Common myeloid progenitor, CD34-positive (primary cell): ENCODE measurements around the gene CAMTA1.

Experiments used
- CTCF ChIA-PET: fragments of 350-600 bp; sonication (Branson Sonifier 250); formaldehyde crosslinking; loops from one replicate; lab custom pipeline; 2021; ENCODE audit warnings: antibody characterized with exemption; lab: Charles Lee
- POLR2A ChIA-PET: fragments of 350-600 bp; sonication (Branson Sonifier 250); formaldehyde crosslinking; loops from one replicate; lab custom pipeline; 2021; ENCODE audit warnings: antibody characterized with exemption; lab: Charles Lee
- DNase-seq, 3 donors: peaks; one replicate each; pipeline versions ENCODE4 v3.0.0 to v3.0.0-alpha.2; 2013
- H3K27ac ChIP-seq, 2 experiments: 1 replicate in 1 of 2; 2 replicates in 1 of 2; pipeline ENCODE4 v1.7.0; 2013; ENCODE audit warnings: inconsistent platforms in 2 of 2, low read length in 2 of 2, mild to moderate bottlenecking in 2 of 2, low read depth in 1 of 2, moderate library complexity in 1 of 2; ENCODE audit not compliant: severe bottlenecking in 2 of 2, insufficient read depth in 1 of 2, poor library complexity in 1 of 2
- H3K27me3 ChIP-seq, 5 experiments: replicated peaks in 2 of 5; 1 replicate in 3 of 5; 2 replicates in 2 of 5; pipeline versions ENCODE4 v1.6.1 to v1.7.0; 2013; ENCODE audit warnings: low read length in 4 of 5, mild to moderate bottlenecking in 2 of 5, moderate library complexity in 2 of 5, inconsistent platforms in 1 of 5; ENCODE audit not compliant: insufficient read depth in 5 of 5, control insufficient read depth in 4 of 5
- H3K36me3 ChIP-seq, 4 experiments: 1 replicate in 2 of 4; 2 replicates in 2 of 4; pipeline versions ENCODE4 v1.6.1 to v1.7.0; 2013; ENCODE audit warnings: low read length in 3 of 4, control low read depth in 1 of 4, mild to moderate bottlenecking in 1 of 4; ENCODE audit not compliant: control insufficient read depth in 4 of 4, insufficient read depth in 4 of 4
- H3K4me1 ChIP-seq, 4 experiments: 1 replicate in 3 of 4; 2 replicates in 1 of 4; pipeline versions ENCODE4 v1.6.1 to v1.7.1; 2013; ENCODE audit warnings: low read length in 3 of 4, mild to moderate bottlenecking in 3 of 4, control low read depth in 1 of 4, inconsistent platforms in 1 of 4, moderate library complexity in 1 of 4; ENCODE audit not compliant: control insufficient read depth in 4 of 4, insufficient read depth in 4 of 4; ENCODE audit errors: control extremely low read depth in 1 of 4
- H3K4me3 ChIP-seq, 7 experiments: 1 replicate in 4 of 7; 2 replicates in 3 of 7; pipeline versions ENCODE4 v1.5.1 to v1.7.0; 2013; ENCODE audit warnings: mild to moderate bottlenecking in 7 of 7, low read length in 6 of 7, moderate library complexity in 6 of 7, inconsistent platforms in 2 of 7, low read depth in 2 of 7, control low read depth in 1 of 7; ENCODE audit not compliant: insufficient read depth in 4 of 7, control insufficient read depth in 1 of 7; ENCODE audit errors: extremely low read depth in 1 of 7
- H3K9me3 ChIP-seq, 5 experiments: 1 replicate in 4 of 5; 2 replicates in 1 of 5; pipeline versions ENCODE4 v1.6.1 to v1.7.1; 2013; ENCODE audit warnings: low read length in 4 of 5, mild to moderate bottlenecking in 2 of 5, inconsistent platforms in 1 of 5, low read depth in 1 of 5, moderate library complexity in 1 of 5; ENCODE audit not compliant: control insufficient read depth in 4 of 5, insufficient read depth in 2 of 5; ENCODE audit errors: control extremely low read depth in 1 of 5
- WGBS: methylation state at CpG from one replicate; pipeline ENCODE4 v1.1.5; 2013; ENCODE audit not compliant: insufficient coverage; 5-methylcytosine and 5-hydroxymethylcytosine counted together

CAMTA1 gene

GRCh38 chr1:7659514-7659913, 874.3 kb downstream of the CAMTA1 start:
- Histone ChIP-seq H3K27me3 (peaks cover 0 to 2% (median 0%) of the 10 kb centered on the region in 5 experiments), H3K9me3 (no peaks in the 10 kb centered on the region), H3K36me3 (no peaks in the 10 kb centered on the region), H3K27ac (no peak overlapping the region), H3K4me3 (no peak overlapping the region), H3K4me1 (peaks cover 0 to 7% (median 3%) of the 10 kb centered on the region in 4 experiments)
- ChIA-PET POLR2A (no interaction called here), CTCF (interaction anchor here (0.8 to 23.7 kb wide), 4 partner anchors 8 to 91 kb away, joined by 4 to 536 read pairs (median 8); no protein-coding TSS in a partner anchor)
- WGBS: 96% methylated on average over 5 of the region's 6 CpGs
- no peak for DNase-seq

- WGBS: 96% methylated on average over 36 of the region's 38 CpGs
- no peaks in the 10 kb centered on the region for H3K9me3 ChIP-seq
- H3K36me3 ChIP-seq: no peaks in the 10 kb centered on the region
- no peak overlapping the region for H3K27ac ChIP-seq
- no peak overlapping the region for H3K4me3 ChIP-seq
- POLR2A ChIA-PET: no interaction called here
- CTCF ChIA-PET: interaction anchor here (1.0 to 23.7 kb wide), 5 partner anchors 11 to 94 kb away, joined by 3 to 536 read pairs (median 70); no protein-coding TSS in a partner anchor
- peaks cover 0 to 4% (median 2%) of the 10 kb centered on the region in 4 experiments for H3K4me1 ChIP-seq
- no peak for DNase-seq
- peaks cover 0 to 2% (median 0%) of the 10 kb centered on the region in 5 experiments for H3K27me3 ChIP-seq
Measured at GRCh38 chr1:7663451-7664146, 878.3 kb downstream of the CAMTA1 start.

GRCh38 chr1:7664147-7664892, 879.1 kb downstream of the CAMTA1 start:
- Histone ChIP-seq H3K9me3 (no peaks in the 10 kb centered on the region), H3K4me1 (peaks cover 0 to 5% (median 2%) of the 10 kb centered on the region in 4 experiments), H3K27ac (no peak overlapping the region), H3K4me3 (no peak overlapping the region), H3K27me3 (peaks cover 0 to 2% (median 0%) of the 10 kb centered on the region in 5 experiments), H3K36me3 (no peaks in the 10 kb centered on the region)
- 97% methylated on average over 34 of the region's 48 CpGs for WGBS
- ChIA-PET CTCF (interaction anchor here (0.8 to 23.7 kb wide), 7 partner anchors 12 to 93 kb away, joined by 3 to 536 read pairs (median 4); no protein-coding TSS in a partner anchor), POLR2A (no interaction called here)
- no peak for DNase-seq

- no peak overlapping the region for H3K27ac ChIP-seq
- H3K4me1 ChIP-seq: peaks cover 0 to 10% (median 6%) of the 10 kb centered on the region in 4 experiments
- DNase-seq: no peak
- ChIA-PET CTCF (interaction anchor here (0.8 to 23.7 kb wide), 6 partner anchors 12 to 93 kb away, joined by 3 to 536 read pairs (median 37); no protein-coding TSS in a partner anchor), POLR2A (no interaction called here)
- peaks cover 0 to 2% (median 0%) of the 10 kb centered on the region in 5 experiments for H3K27me3 ChIP-seq
- H3K4me3 ChIP-seq: no peak overlapping the region
- no peaks in the 10 kb centered on the region for H3K9me3 ChIP-seq
- no peaks in the 10 kb centered on the region for H3K36me3 ChIP-seq
- 96% methylated on average over 18 of the region's 21 CpGs for WGBS
Measured at GRCh38 chr1:7664893-7665250, 879.6 kb downstream of the CAMTA1 start.

GRCh38 chr1:7666249-7666648, 881.0 kb downstream of the CAMTA1 start:
- Histone ChIP-seq H3K27me3 (peaks cover 0 to 2% (median 0%) of the 10 kb centered on the region in 5 experiments), H3K27ac (no peak overlapping the region), H3K36me3 (no peaks in the 10 kb centered on the region), H3K4me3 (no peak overlapping the region), H3K4me1 (peaks cover 0 to 14% (median 8%) of the 10 kb centered on the region in 4 experiments), H3K9me3 (no peaks in the 10 kb centered on the region)
- ChIA-PET POLR2A (no interaction called here), CTCF (interaction anchor here (0.9 to 23.7 kb wide), 7 partner anchors 8 to 101 kb away, joined by 3 to 536 read pairs (median 62); no protein-coding TSS in a partner anchor)
- WGBS: 89% methylated on average over 6 of the region's 6 CpGs
- no peak for DNase-seq

GRCh38 chr1:7667159-7667558, 881.9 kb downstream of the CAMTA1 start:
- CTCF ChIA-PET: interaction anchor here (0.6 to 23.7 kb wide), 22 partner anchors 8 to 683 kb away, joined by 3 to 536 read pairs (median 5); partner anchors contain the start of gene VAMP3
- Histone ChIP-seq H3K36me3 (no peaks in the 10 kb centered on the region), H3K9me3 (no peaks in the 10 kb centered on the region), H3K27ac (no peak overlapping the region), H3K4me1 (peaks cover 0 to 14% (median 8%) of the 10 kb centered on the region in 4 experiments), H3K27me3 (peaks cover 0 to 2% (median 0%) of the 10 kb centered on the region in 5 experiments), H3K4me3 (no peak overlapping the region)
- WGBS: 92% methylated on average over 9 of the region's 11 CpGs
- POLR2A ChIA-PET: no interaction called here
- DNase-seq: no peak
